HepG2 (cell line): ENCODE results near the gene AP5B1. TPM values are rescaled to one million over a fixed set of nuclear protein-coding genes. Genes with fewer than 3 reads are reported as not detected.

Source experiments
- ATAC-seq: fragments of 200-7000 bp; cut with Tn5 transposase; 3 replicates; pipeline ENCODE4 v1.9.1; 2020; ENCODE audit warnings: mild to moderate bottlenecking, moderate library complexity
- BruUV-seq: library from RNA; stranded (reverse); fragments of 400-500 nt; replicated peaks from 2 replicates; lab custom pipeline; 2021; lab: Mats Ljungman, UMichigan
- CTCF ChIA-PET: fragments of 300-600 bp; formaldehyde crosslinking; extraction: SDS; loops from one replicate; lab custom pipeline; 2021; ENCODE audit warnings: low total read pairs, inconsistent platforms, low intra/inter-chr PET ratio; lab: Yijun Ruan, JAX
- POLR2A ChIA-PET: fragments of 350-600 bp; sonication (Branson Sonifier 250); formaldehyde crosslinking; loops from one replicate; lab custom pipeline; 2020; ENCODE audit warnings: antibody characterized with exemption, inconsistent platforms; lab: Yijun Ruan, JAX
- DNase-seq: peaks from one replicate; pipeline ENCODE4 v3.0.0-alpha.2; 2015; ENCODE audit warnings: low spot score
- FAIRE-seq: peaks from 3 replicates; lab custom pipeline; 2011; peaks lifted over from hg19 to GRCh38; lab: Jason Lieb, UNC
- H2AFZ ChIP-seq: one replicate; pipeline ENCODE4 v1.6.1; 2011; ENCODE audit warnings: low read length, inconsistent platforms
- H3K27ac ChIP-seq: fragments of 300-600 bp; 3 replicates; pipeline ENCODE4 v1.8.0; 2011; ENCODE audit warnings: mixed run types, mild to moderate bottlenecking, mixed read lengths, low read length, inconsistent platforms; ENCODE audit not compliant: insufficient read depth; ENCODE audit errors: extremely low read length
- H3K27me3 ChIP-seq, 2 experiments: fragments of 200-600 bp in 1 of 2; 2 replicates in 1 of 2; 3 replicates in 1 of 2; pipeline versions ENCODE4 v1.6.0 to v1.8.0; 2011; ENCODE audit warnings: low read length in 2 of 2, mild to moderate bottlenecking in 2 of 2, moderate library complexity in 2 of 2, inconsistent platforms in 1 of 2; ENCODE audit not compliant: insufficient read depth in 2 of 2, control insufficient read depth in 1 of 2
- H3K36me3 ChIP-seq, 2 experiments: fragments of 200-600 bp in 1 of 2; replicated peaks in 1 of 2; 2 replicates in 1 of 2; 3 replicates in 1 of 2; pipeline versions ENCODE4 v1.5.1 to v1.8.0; 2011; ENCODE audit warnings: low read length in 2 of 2, inconsistent platforms in 1 of 2; ENCODE audit not compliant: insufficient read depth in 2 of 2, control insufficient read depth in 1 of 2
- H3K4me1 ChIP-seq: 2 replicates; pipeline ENCODE4 v1.5.1; 2012; ENCODE audit warnings: low read length, inconsistent platforms; ENCODE audit not compliant: insufficient read depth
- H3K4me2 ChIP-seq: 2 replicates; pipeline ENCODE4 v1.6.0; 2011; ENCODE audit warnings: low read depth, low read length, inconsistent platforms
- H3K4me3 ChIP-seq, 3 experiments: fragments of 200-600 bp in 1 of 3; sonication (generic), shearing (Covaris generic) in 1 of 3; replicated peaks in 1 of 3; 2 replicates each; pipeline ENCODE4 v1.5.1; 2011 to 2016; ENCODE audit warnings: low read length in 3 of 3, inconsistent platforms in 2 of 3, low read depth in 2 of 3, mild to moderate bottlenecking in 2 of 3, control low read depth in 1 of 3, mixed read lengths in 1 of 3; ENCODE audit not compliant: insufficient read depth in 1 of 3
- H3K79me2 ChIP-seq: one replicate; pipeline ENCODE4 v1.6.1; 2011; ENCODE audit warnings: low read length, inconsistent platforms; ENCODE audit not compliant: insufficient read depth
- H3K9ac ChIP-seq: 2 replicates; pipeline ENCODE4 v1.6.0; 2011; ENCODE audit warnings: mild to moderate bottlenecking, low read depth, low read length, inconsistent platforms; ENCODE audit not compliant: insufficient read depth
- H3K9me3 ChIP-seq: 2 replicates; pipeline ENCODE4 v1.5.1; 2012; ENCODE audit warnings: mild to moderate bottlenecking, low read length
- H4K20me1 ChIP-seq: 2 replicates; pipeline ENCODE4 v1.6.0; 2011; ENCODE audit warnings: inconsistent platforms, mild to moderate bottlenecking, low read length, moderate library complexity; ENCODE audit not compliant: insufficient read depth
- ATRX ChIP-seq: sonication (generic); formaldehyde crosslinking; IDR thresholded peaks from 2 replicates; pipeline ENCODE4 v1.4.0; 2020; ENCODE audit warnings: missing genetic modification reagents, borderline replicate concordance
- CCAR2 ChIP-seq: fragments of 200-400 bp; formaldehyde crosslinking; optimal IDR thresholded peaks from 2 replicates; pipeline ENCODE3; 2018; ENCODE audit warnings: low read depth, mild to moderate bottlenecking, low read length, moderate library complexity
- FOXO1 ChIP-seq: sonication (generic); formaldehyde crosslinking; IDR thresholded peaks from 2 replicates; pipeline ENCODE4 v1.4.0; 2020; ENCODE audit warnings: missing genetic modification reagents
- JUNB ChIP-seq: sonication (generic); formaldehyde crosslinking; IDR thresholded peaks from 2 replicates; pipeline ENCODE4 v1.8.0; 2022; ENCODE audit warnings: missing genetic modification reagents, mild to moderate bottlenecking, borderline replicate concordance
- KLF9 ChIP-seq: IDR thresholded peaks from 2 replicates; pipeline ENCODE4 v1.6.1; 2016; ENCODE audit warnings: low read depth
- NCOA2 ChIP-seq: sonication (generic); formaldehyde crosslinking; IDR thresholded peaks from 2 replicates; pipeline ENCODE4 v1.8.0; 2022; ENCODE audit warnings: inconsistent platforms
- NR2F6 ChIP-seq, 2 experiments: IDR thresholded peaks; 2 replicates each; pipeline ENCODE4 v1.6.1; 2016; ENCODE audit warnings: antibody characterized with exemption in 1 of 2, mild to moderate bottlenecking in 1 of 2
- POLR2A ChIP-seq, 2 experiments: IDR thresholded peaks; 2 replicates each; pipeline ENCODE4 v1.6.1; 2011; ENCODE audit warnings: low read depth in 2 of 2, low read length in 2 of 2, mild to moderate bottlenecking in 1 of 2, moderate library complexity in 1 of 2; ENCODE audit not compliant: insufficient read depth in 1 of 2
- PRDM4 ChIP-seq: sonication (generic); formaldehyde crosslinking; IDR thresholded peaks from 2 replicates; pipeline ENCODE4 v1.9.0; 2021; ENCODE audit warnings: missing genetic modification reagents, borderline replicate concordance
- THAP11 ChIP-seq: IDR thresholded peaks from 2 replicates; pipeline ENCODE4 v1.6.1; 2016; ENCODE audit warnings: missing biosample characterization, missing genetic modification reagents
- ZBTB38 ChIP-seq: sonication (generic); formaldehyde crosslinking; IDR thresholded peaks from 2 replicates; pipeline ENCODE4 v1.5.1; 2020; ENCODE audit warnings: mild to moderate bottlenecking, missing genetic modification reagents
- ZFX ChIP-seq: sonication (generic); formaldehyde crosslinking; IDR thresholded peaks from 2 replicates; pipeline ENCODE4 v1.4.0; 2020; ENCODE audit warnings: mild to moderate bottlenecking, low read depth, missing genetic modification reagents, moderate library complexity
- ZNF205 ChIP-seq: IDR thresholded peaks from 2 replicates; pipeline ENCODE4 v1.6.1; 2018; ENCODE audit warnings: missing biosample characterization, missing genetic modification reagents
- ZNF326 ChIP-seq: sonication (generic); formaldehyde crosslinking; IDR thresholded peaks from 2 replicates; pipeline ENCODE4 v1.4.0; 2020; ENCODE audit warnings: missing genetic modification reagents, borderline replicate concordance
- ZNF556 ChIP-seq: sonication (generic); formaldehyde crosslinking; IDR thresholded peaks from 2 replicates; pipeline ENCODE4 v1.4.0; 2020; ENCODE audit warnings: mild to moderate bottlenecking, missing genetic modification reagents, borderline replicate concordance
- ZNF878 ChIP-seq: sonication (generic); formaldehyde crosslinking; IDR thresholded peaks from 2 replicates; pipeline ENCODE4 v1.8.1; 2023; ENCODE audit warnings: mild to moderate bottlenecking, missing genetic modification reagents, moderate library complexity
- ZSCAN31 ChIP-seq: sonication (generic); formaldehyde crosslinking; IDR thresholded peaks from 2 replicates; pipeline ENCODE4 v1.5.0; 2020; ENCODE audit warnings: low read depth, mild to moderate bottlenecking, missing genetic modification reagents
- WGBS: methylation state at CpG from one replicate; pipeline ENCODE4 v1.1.6; 2017; ENCODE audit warnings: low lambda C conversion rate; 5-methylcytosine and 5-hydroxymethylcytosine counted together
- in situ Hi-C: cut with HindIII; loops from 2 replicates; pipeline ENCODE4 v1.10.0; 2017; ENCODE audit warnings: low pct_unique_long_range_greater_than_20kb; ENCODE audit not compliant: extremely low pct_ligation_motif_present
- intact Hi-C: fragments of 100-400 bp; cut with micrococcal nuclease; formaldehyde crosslinking; loops from one replicate; pipeline ENCODE4 v1.10.0; 2022; ENCODE audit not compliant: unreplicated experiment
- polyA plus RNA-seq, 8 experiments: library from polyadenylated mRNA; depleted of rRNA in 3 of 8; stranded (reverse) in 7 of 8; unstranded in 1 of 8; fragments of >200 nt; fragmentation: Illumina TruSeq in 4 of 8; extraction: Trizol in 4 of 8; gene quantifications; 2 replicates each; pipeline versions ENCODE4 v1.2.1 to v1.2.3, GENCODE V29; 2011 to 2016; ENCODE audit warnings: low read depth in 4 of 8, missing spikeins in 1 of 8, mixed read lengths in 1 of 8; ENCODE audit not compliant: insufficient read depth in 1 of 8
- total RNA-seq, 5 experiments: library from RNA; depleted of rRNA; stranded (reverse); fragments of >200 nt; fragmentation: Illumina TruSeq; extraction: Trizol; gene quantifications; 2 replicates each; pipeline ENCODE4 v1.2.3, GENCODE V29; 2016; ENCODE audit warnings: low read depth in 1 of 5

The AP5B1 gene
- total and polyA plus RNA-seq, 2 of the 13 experiments (the other 11 are each of a cell fraction or from before 2014, with no cell fraction given), result 1.7 to 4.4 TPM

GRCh38 chr11:65796726-65797601 lies 16.2 kb upstream of the AP5B1 start:
- BruUV-seq, result no TSS peak
- peaks cover 18 to 70% of the 10 kb centered on the region in 2 experiments for H3K27me3 ChIP-seq

More at GRCh38 chr11:65796726-65797601, 16.2 kb upstream of the AP5B1 start:
- Histone ChIP-seq H4K20me1 (no peaks in the 10 kb centered on the region), H3K4me2 (no peak overlapping the region), H3K9ac (no peak overlapping the region), H3K36me3 (no peaks in the 10 kb centered on the region), H3K9me3 (no peaks in the 10 kb centered on the region), H2AFZ (no peak overlapping the region), H3K4me1 (peaks cover 26% of the 10 kb centered on the region), H3K79me2 (no peaks in the 10 kb centered on the region), H3K4me3 (no peak overlapping the region), H3K27ac (no peak overlapping the region)
- WGBS, result 45% methylated on average over 12 of the region's 15 CpGs
- in situ Hi-C loops, result no loop called here
- intact Hi-C loops, result no loop called here
- ATAC-seq (no peak), DNase-seq (no peak), FAIRE-seq (no peak)
- no peak for TF ChIP-seq NR2F6 (IDR thresholded peaks at IDR 0.05)
- no peak for TF ChIP-seq NR2F6 (CRISPR knock-in tag; IDR thresholded peaks at IDR 0.05)
- no peak for TF ChIP-seq JUNB (CRISPR knock-in tag)
- TF ChIP-seq ZNF556 (CRISPR knock-in tag), result no peak
- no peak for TF ChIP-seq POLR2A (IDR thresholded peaks at IDR 0.05; ENCODE audit: insufficient read depth in 1 of 2, low read depth in 2 of 2, low read length in 2 of 2)
- TF ChIP-seq ZNF878 (CRISPR knock-in tag), result no peak
- no peak for TF ChIP-seq KLF9 (CRISPR knock-in tag)
- TF ChIP-seq NCOA2, result no peak
- no peak for TF ChIP-seq THAP11 (CRISPR knock-in tag)
- TF ChIP-seq ZSCAN31 (CRISPR knock-in tag), result no peak
- no peak for TF ChIP-seq ATRX (CRISPR knock-in tag)
- no peak for TF ChIP-seq FOXO1 (CRISPR knock-in tag)
- TF ChIP-seq ZFX (CRISPR knock-in tag), result no peak
- TF ChIP-seq ZNF205 (CRISPR knock-in tag), result no peak
- no peak for TF ChIP-seq ZBTB38
- TF ChIP-seq CCAR2, result no peak
- no peak for TF ChIP-seq PRDM4 (CRISPR knock-in tag)
- no peak for TF ChIP-seq ZNF326 (CRISPR knock-in tag)
- CTCF ChIA-PET, result no interaction called here
- POLR2A ChIA-PET, result no interaction called here
